Hepatocyte (in vitro differentiated cells): ENCODE measurements around the gene GATD1.

Source experiments
- CTCF ChIP-seq: fragments of 200-600 bp; sonication (generic); IDR thresholded peaks from 2 replicates; pipeline ENCODE4 v1.5.1; 2016; ENCODE audit warnings: antibody characterized with exemption, mild to moderate bottlenecking; ENCODE audit not compliant: poor library complexity
- EZH2 ChIP-seq: fragments of 200-600 bp; sonication (generic); IDR thresholded peaks from 2 replicates; pipeline ENCODE4 v1.6.1; 2016; ENCODE audit warnings: antibody characterized with exemption, mild to moderate bottlenecking, borderline replicate concordance
- EZH2phosphoT487 ChIP-seq: fragments of 200-600 bp; sonication (generic); IDR thresholded peaks from one replicate; pipeline ENCODE4 v1.6.1; 2018; ENCODE audit warnings: antibody characterized with exemption, mild to moderate bottlenecking, low read depth, moderate library complexity; ENCODE audit not compliant: unreplicated experiment, severe bottlenecking

- no peak for TF ChIP-seq CTCF
- TF ChIP-seq EZH2: no peak
- TF ChIP-seq EZH2phosphoT487: no peak
Measured at GRCh38 chr11:748007-748359, 29.3 kb downstream of the GATD1 start.
